Measurements from ENCODE around the gene FCHSD2.

FCHSD2 gene

GRCh38 chr11:73152086-73152853 is 10.2 kb upstream of the FCHSD2 start:
- no peak overlapping the region for H3K4me3 ChIP-seq (replicated peaks; ENCODE audit: low read depth, low read length)
- no peak for TF ChIP-seq CTCF (IDR thresholded peaks at IDR 0.05; ENCODE audit: low read length, missing control alignments)
- no peak for DNase-seq (ENCODE audit: low read depth)

GRCh38 chr11:73151416-73151815 is 9.3 kb upstream of the FCHSD2 start:
- no peak for DNase-seq (ENCODE audit: low read depth)
- no peak for TF ChIP-seq CTCF (IDR thresholded peaks at IDR 0.05; ENCODE audit: low read length, missing control alignments)
- H3K4me3 ChIP-seq (replicated peaks; ENCODE audit: low read depth, low read length): no peak overlapping the region

- no peak for DNase-seq (ENCODE audit: low read depth)
- no peak for TF ChIP-seq CTCF (IDR thresholded peaks at IDR 0.05; ENCODE audit: low read length, missing control alignments)
- no peak overlapping the region for H3K4me3 ChIP-seq (replicated peaks; ENCODE audit: low read depth, low read length)
Observed at GRCh38 chr11:73149105-73149504, 7.0 kb upstream of the FCHSD2 start.

- H3K4me3 ChIP-seq (replicated peaks; ENCODE audit: low read depth, low read length): no peak overlapping the region
- TF ChIP-seq CTCF (IDR thresholded peaks at IDR 0.05; ENCODE audit: low read length, missing control alignments): no peak
- DNase-seq (ENCODE audit: low read depth): no peak
Observed at GRCh38 chr11:73147771-73148681, 5.9 kb upstream of the FCHSD2 start.

GRCh38 chr11:73145986-73146575 is 4.0 kb upstream of the FCHSD2 start:
- TF ChIP-seq CTCF (IDR thresholded peaks at IDR 0.05; ENCODE audit: low read length, missing control alignments): no peak
- no peak overlapping the region for H3K4me3 ChIP-seq (replicated peaks; ENCODE audit: low read depth, low read length)
- DNase-seq (ENCODE audit: low read depth): no peak

GRCh38 chr11:73143126-73143838 is 1.2 kb upstream of the FCHSD2 start:
- peak overlapping the region; percentile 94 for H3K4me3 ChIP-seq (replicated peaks; ENCODE audit: low read depth, low read length)
- DNase-seq (ENCODE audit: low read depth): peak; percentile 56
- TF ChIP-seq CTCF (IDR thresholded peaks at IDR 0.05; ENCODE audit: low read length, missing control alignments): no peak

All from fibroblast of pulmonary artery (primary cell).